Eye (tissue), 1 donor: Measurements from ENCODE around the gene PTN.
"Not testable (repeated sequence)": the region's sequence is repeated elsewhere in the genome, so short reads cannot be mapped to it uniquely, and the experiment has no call there.

Experiments
- DNase-seq: peaks from one replicate; pipeline ENCODE4 v3.0.0-alpha.2; 2015

The PTN gene

GRCh38 chr7:137324796-137325696 is 18.5 kb downstream of the PTN start:
- no peak for DNase-seq

GRCh38 chr7:137316648-137317353 is 26.7 kb downstream of the PTN start:
- no peak for DNase-seq

GRCh38 chr7:137313201-137313600 is 30.3 kb downstream of the PTN start:
- no peak for DNase-seq

- no peak for DNase-seq
Measured at GRCh38 chr7:137306748-137307147, 36.8 kb downstream of the PTN start.

- DNase-seq = peak; percentile 29
Measured at GRCh38 chr7:137305901-137306621, 37.5 kb downstream of the PTN start.

- no peak for DNase-seq
Measured at GRCh38 chr7:137304624-137305235, 38.8 kb downstream of the PTN start.

- no peak for DNase-seq
Measured at GRCh38 chr7:137304165-137304564, 39.4 kb downstream of the PTN start.

GRCh38 chr7:137302081-137302480 is 41.5 kb downstream of the PTN start:
- no peak for DNase-seq

GRCh38 chr7:137298464-137298794 is 45.1 kb downstream of the PTN start:
- DNase-seq = no peak

GRCh38 chr7:137297551-137298463 is 45.7 kb downstream of the PTN start:
- no peak for DNase-seq

- DNase-seq = peak; percentile 28
Measured at GRCh38 chr7:137296576-137296975, 47.0 kb downstream of the PTN start.

- no peak for DNase-seq
Measured at GRCh38 chr7:137295739-137296324, 47.7 kb downstream of the PTN start.

- no peak for DNase-seq
Measured at GRCh38 chr7:137289101-137289500, 54.4 kb downstream of the PTN start.

GRCh38 chr7:137287651-137288258 is 55.8 kb downstream of the PTN start:
- no peak for DNase-seq

GRCh38 chr7:137283153-137283552 is 60.4 kb downstream of the PTN start:
- no peak for DNase-seq

GRCh38 chr7:137282043-137282442 is 61.5 kb downstream of the PTN start:
- no peak for DNase-seq

GRCh38 chr7:137276189-137276588 is 67.3 kb downstream of the PTN start:
- DNase-seq = no peak

- DNase-seq = no peak
Measured at GRCh38 chr7:137272249-137272648, 71.3 kb downstream of the PTN start.

- DNase-seq = no peak
Measured at GRCh38 chr7:137269240-137269639, 74.3 kb downstream of the PTN start.

- not testable (repeated sequence) for DNase-seq
Measured at GRCh38 chr7:137268001-137268865, 75.3 kb downstream of the PTN start.
